ENCODE data around the gene DIO3.

- TF ChIP-seq POLR2A (IDR thresholded peaks at IDR 0.05; ENCODE audit: low read depth, low read length), result no peak
- TF ChIP-seq POU2F2 (IDR thresholded peaks at IDR 0.05; ENCODE audit: low read depth, low read length), result no peak
- TF ChIP-seq PAX5 (IDR thresholded peaks at IDR 0.05; ENCODE audit: insufficient read depth, low read length, severe bottlenecking), result no peak
- TF ChIP-seq POLR2AphosphoS5 (IDR thresholded peaks at IDR 0.05; ENCODE audit: low read depth, low read length), result no peak
- TF ChIP-seq TAF1 (IDR thresholded peaks at IDR 0.05; ENCODE audit: low read depth, low read length), result no peak
- no peak for TF ChIP-seq SPI1 (IDR thresholded peaks at IDR 0.05; ENCODE audit: low read depth, low read length)
These were observed 47.2 kb upstream of the DIO3 start for GRCh38 chr14:101514136-101514535.

Data from GM12891 (cell line).